Esophagus squamous epithelium (tissue), 5 donors: ENCODE data around the gene IFITM1. TPM values are rescaled to one million over a fixed set of nuclear protein-coding genes. Genes with fewer than 3 reads are reported as not detected.

ENCODE experiments used
- DNase-seq: peaks from one replicate; lab custom pipeline; 2025; lab: John Stamatoyannopoulos, UW
- H3K27ac ChIP-seq, 4 donors: fragments of 200-600 bp; sonication (generic); one replicate each; pipeline ENCODE4 v1.5.1; 2016 to 2019; ENCODE audit warnings: mild to moderate bottlenecking in 1 of 4
- H3K27me3 ChIP-seq, 4 donors: fragments of 200-600 bp; sonication (generic); 1 replicate in 3 of 4; 2 replicates in 1 of 4; pipeline versions ENCODE4 v1.5.1 to v1.6.0; 2017 to 2021; ENCODE audit warnings: antibody characterized with exemption in 1 of 4
- H3K36me3 ChIP-seq, 3 donors: fragments of 200-600 bp; sonication (generic); one replicate each; pipeline ENCODE4 v1.5.1; 2016 to 2019
- H3K4me1 ChIP-seq, 3 donors: fragments of 200-600 bp; sonication (generic); one replicate each; pipeline ENCODE4 v1.5.1; 2017 to 2019
- H3K4me3 ChIP-seq, 4 donors: fragments of 200-600 bp; sonication (generic); 1 replicate in 3 of 4; 2 replicates in 1 of 4; pipeline ENCODE4 v1.5.1; 2016 to 2019; ENCODE audit warnings: mild to moderate bottlenecking in 2 of 4, moderate library complexity in 1 of 4
- H3K9me3 ChIP-seq, 3 donors: fragments of 200-600 bp; sonication (generic); one replicate each; pipeline ENCODE4 v1.5.1; 2016 to 2019
- CTCF ChIP-seq, 6 experiments: fragments of 450-650 bp in 4 of 6; fragments of 200-600 bp in 2 of 6; sonication (generic) in 2 of 6; IDR thresholded peaks; one replicate each; pipeline ENCODE4 v1.5.1; 2016 to 2019; ENCODE audit warnings: antibody characterized with exemption in 6 of 6, mild to moderate bottlenecking in 4 of 6, moderate library complexity in 4 of 6
- POLR2A ChIP-seq, 4 donors: fragments of 450-650 bp; IDR thresholded peaks; one replicate each; pipeline ENCODE4 v1.6.1; 2017; ENCODE audit warnings: antibody characterized with exemption in 4 of 4, mild to moderate bottlenecking in 4 of 4, moderate library complexity in 3 of 4
- WGBS, 2 donors: methylation state at CpG; one replicate each; pipeline ENCODE4 v1.1.5; 2018; 5-methylcytosine and 5-hydroxymethylcytosine counted together
- intact Hi-C: fragments of 100-400 bp; cut with DNase I; formaldehyde crosslinking; loops from one replicate; pipeline ENCODE4 v1.15.0; 2022
- total RNA-seq, 4 donors: library from RNA; depleted of rRNA; stranded (reverse); fragments of >200 nt; gene quantifications; one replicate each; pipeline ENCODE4 v1.1.0, GENCODE V29; 2016
- donor health status: DM: yes; HTN: yes; CAD: no.

Gene IFITM1
- total RNA-seq, 4 donors from 2014 or later = 26.3 to 133 (median 60.0) TPM

DNA sequence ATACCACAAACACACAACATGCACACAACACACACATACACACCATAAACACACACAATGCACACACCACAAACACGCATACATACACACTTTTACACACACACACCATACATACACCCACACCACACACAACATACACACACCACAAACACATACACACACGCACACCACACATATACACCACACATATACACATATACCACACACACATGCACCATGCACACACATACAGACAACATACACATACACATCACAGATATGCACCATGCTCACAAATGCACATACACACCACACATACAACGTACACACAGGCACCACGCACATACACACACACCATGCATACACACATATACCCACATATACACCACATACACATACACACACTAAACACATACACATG is 43.7 kb downstream of the IFITM1 start:
- intact Hi-C loops = no loop called here
- no peak overlapping the region for H3K4me3 ChIP-seq
- H3K9me3 ChIP-seq = peaks cover 0 to 12% (median 0%) of the 10 kb centered on the region in 3 donors
- no peak for DNase-seq
- H3K27ac ChIP-seq = no peak overlapping the region
- H3K4me1 ChIP-seq = peaks cover 21 to 42% (median 33%) of the 10 kb centered on the region in 3 donors
- no peaks in the 10 kb centered on the region for H3K36me3 ChIP-seq
- TF ChIP-seq CTCF (IDR thresholded peaks at IDR 0.05) (no peak), POLR2A (IDR thresholded peaks at IDR 0.05) (no peak)
- peaks cover 0 to 34% (median 0%) of the 10 kb centered on the region in 4 donors for H3K27me3 ChIP-seq
- 91 to 93% methylated on average over 4 of the region's 4 CpGs for WGBS, 2 donors

DNA sequence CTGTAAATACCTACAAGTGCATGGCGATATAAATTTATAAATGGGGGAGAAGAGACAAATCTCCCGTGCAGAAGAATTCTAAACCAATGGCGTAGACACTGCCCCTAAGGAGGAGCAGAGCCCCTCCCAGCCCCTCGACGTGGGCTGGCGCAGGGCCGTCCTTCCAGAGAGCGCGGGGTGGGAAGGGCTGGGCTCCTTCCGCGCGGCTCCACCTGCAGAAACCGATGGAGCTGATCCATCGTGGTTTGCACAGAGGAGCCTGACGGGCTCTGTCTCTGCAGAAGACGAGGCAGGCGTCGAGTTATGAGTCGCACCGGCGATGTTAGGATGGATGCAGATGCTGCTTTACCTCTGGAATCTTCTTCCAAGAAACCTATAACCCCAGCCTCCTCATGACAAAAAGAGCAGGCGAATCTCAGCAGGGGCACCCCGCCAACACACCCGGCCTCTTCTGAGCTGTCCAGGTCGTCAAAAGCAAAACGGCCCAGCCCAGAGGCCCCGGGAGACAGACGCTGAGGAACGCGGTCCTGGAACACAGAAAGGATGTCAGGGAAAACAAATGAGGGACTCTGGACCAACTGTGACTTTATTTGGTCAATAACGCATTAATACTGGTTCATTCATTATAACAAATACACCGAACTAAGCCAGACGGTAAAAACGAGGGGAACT is 44.4 kb downstream of the IFITM1 start:
- Histone ChIP-seq H3K36me3 (no peaks in the 10 kb centered on the region), H3K4me1 (peaks cover 14 to 35% (median 26%) of the 10 kb centered on the region in 3 donors), H3K27me3 (peaks cover 0 to 34% (median 0%) of the 10 kb centered on the region in 4 donors), H3K9me3 (peaks cover 0 to 12% (median 0%) of the 10 kb centered on the region in 3 donors), H3K27ac (no peak overlapping the region), H3K4me3 (no peak overlapping the region)
- intact Hi-C loops = no loop called here
- WGBS, 2 donors = 37 to 53% methylated on average over 28 to 29 of the region's 34 CpGs
- DNase-seq = no peak
- no peak for TF ChIP-seq CTCF (IDR thresholded peaks at IDR 0.05)

GRCh38 chr11:359181-359714 is 45.4 kb downstream of the IFITM1 start:
- Histone ChIP-seq H3K4me1 (peaks cover 16 to 29% (median 19%) of the 10 kb centered on the region in 3 donors), H3K9me3 (peaks cover 0 to 12% (median 0%) of the 10 kb centered on the region in 3 donors), H3K36me3 (no peaks in the 10 kb centered on the region), H3K4me3 (no peak overlapping the region), H3K27me3 (peaks cover 0 to 37% (median 0%) of the 10 kb centered on the region in 4 donors), H3K27ac (no peak overlapping the region)
- 46 to 75% methylated on average over 3 to 4 of the region's 5 CpGs for WGBS, 2 donors
- TF ChIP-seq CTCF (IDR thresholded peaks at IDR 0.05) (no peak), POLR2A (IDR thresholded peaks at IDR 0.05) (no peak)
- intact Hi-C loops = no loop called here
- no peak for DNase-seq

DNA sequence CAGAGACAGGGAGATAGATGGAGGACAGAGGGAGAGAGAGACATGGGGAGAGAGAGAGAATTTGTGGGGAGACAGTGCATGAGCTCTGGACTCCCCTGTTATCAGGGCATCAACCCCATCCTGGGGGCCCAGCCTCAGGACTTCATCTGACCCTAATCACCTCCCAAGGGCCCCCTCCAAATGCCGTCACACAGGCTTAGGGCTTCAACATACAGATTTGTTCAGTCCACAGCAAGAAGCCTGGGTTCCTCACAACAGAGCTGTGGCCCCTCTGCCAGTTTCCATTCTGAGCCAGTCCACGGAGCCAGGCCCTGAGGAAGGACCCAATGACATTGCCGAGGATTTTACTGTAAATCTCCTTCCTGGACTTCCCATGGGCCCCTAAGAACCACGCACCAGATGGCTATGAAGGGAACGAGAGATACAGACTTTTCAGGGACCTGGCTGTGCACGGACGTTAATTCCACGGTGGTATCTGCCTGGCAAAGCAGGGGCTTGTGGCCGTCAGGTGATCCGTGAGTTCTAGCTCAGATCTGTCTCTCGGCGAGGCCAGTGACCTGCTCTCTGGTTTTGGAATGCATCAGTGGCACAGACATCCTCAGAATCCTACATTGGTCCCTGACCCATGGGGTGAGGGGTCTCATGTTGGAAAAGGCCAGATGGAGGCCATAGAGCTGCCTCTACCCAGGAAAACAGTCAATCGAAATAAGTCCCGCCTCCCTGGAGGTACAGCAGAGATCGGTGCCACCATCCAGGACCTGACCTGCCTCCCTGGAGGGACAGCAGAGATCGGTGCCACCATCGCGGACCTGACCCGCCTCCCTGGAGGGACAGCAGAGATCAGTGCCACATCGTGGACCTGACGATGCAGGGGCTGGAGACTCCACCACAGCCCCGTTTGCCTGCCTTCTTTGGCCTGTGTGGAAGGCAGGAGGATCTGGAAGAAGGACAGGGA is 46.8 kb downstream of the IFITM1 start:
- intact Hi-C loops = loop anchor here (5.0 kb wide), 1 partner anchor 58 kb away; no protein-coding TSS in a partner anchor
- no peaks in the 10 kb centered on the region for H3K36me3 ChIP-seq
- no peak overlapping the region for H3K4me3 ChIP-seq
- TF ChIP-seq CTCF (IDR thresholded peaks at IDR 0.05) (no peak), POLR2A (IDR thresholded peaks at IDR 0.05) (no peak)
- H3K27ac ChIP-seq = no peak overlapping the region
- DNase-seq = no peak
- H3K4me1 ChIP-seq = peaks cover 10 to 28% (median 12%) of the 10 kb centered on the region in 3 donors
- WGBS, 2 donors = 81 to 94% methylated on average over 10 to 16 of the region's 22 CpGs
- peaks cover 0 to 49% (median 0%) of the 10 kb centered on the region in 4 donors for H3K27me3 ChIP-seq
- peaks cover 0 to 12% (median 0%) of the 10 kb centered on the region in 3 donors for H3K9me3 ChIP-seq
